Chondrocyte (in vitro differentiated cells): ENCODE results near the gene HDAC4. TPM values are rescaled to one million over a fixed set of nuclear protein-coding genes. Genes with fewer than 3 reads are reported as not detected.

Experiments
- DNase-seq: peaks from one replicate; pipeline ENCODE4 v3.0.0; 2021; ENCODE audit warnings: mixed read lengths, low spot score
- H3K27ac Mint-ChIP-seq: one replicate; pipeline ENCODE4 v1.8.0; 2021; ENCODE audit warnings: mild to moderate bottlenecking, moderate library complexity, mixed read lengths; ENCODE audit not compliant: unreplicated experiment
- H3K27me3 Mint-ChIP-seq: 2 replicates; pipeline ENCODE4 v1.8.0; 2021; ENCODE audit warnings: low read depth, mixed read lengths
- H3K36me3 Mint-ChIP-seq: 2 replicates; pipeline ENCODE4 v1.8.0; 2021; ENCODE audit warnings: low read depth, mixed read lengths
- H3K4me1 Mint-ChIP-seq: 2 replicates; pipeline ENCODE4 v1.8.0; 2021; ENCODE audit warnings: low read depth, mild to moderate bottlenecking, mixed read lengths
- H3K4me3 Mint-ChIP-seq: one replicate; pipeline ENCODE4 v1.8.0; 2021; ENCODE audit warnings: mild to moderate bottlenecking, moderate library complexity, mixed read lengths; ENCODE audit not compliant: unreplicated experiment
- H3K9me3 Mint-ChIP-seq: 2 replicates; pipeline ENCODE4 v1.8.0; 2021; ENCODE audit warnings: low read depth, mixed read lengths
- total RNA-seq: library from RNA; stranded (reverse); gene quantifications from 3 replicates; pipeline ENCODE4 v1.2.1, GENCODE V29; 2021
- TF ChIP-seq, protein P1 (sequence below): fragments of 200-600 bp; sonication (generic); IDR thresholded peaks from 2 replicates; pipeline ENCODE4 v1.5.0; 2021; ENCODE audit warnings: antibody characterized with exemption, mild to moderate bottlenecking, moderate library complexity

HDAC4 gene
- total RNA-seq, 1 donor from 2014 or later: 22.3 TPM

GRCh38 chr2:239224199-239224570, 176.6 kb downstream of the HDAC4 start:
- Mint-ChIP-seq H3K9me3 (no peaks in the 10 kb centered on the region), H3K36me3 (no peaks in the 10 kb centered on the region), H3K4me1 (peaks cover 77% of the 10 kb centered on the region), H3K27ac (no peak overlapping the region), H3K27me3 (no peaks in the 10 kb centered on the region), H3K4me3 (no peak overlapping the region)
- peak; percentile 72 for DNase-seq
- TF ChIP-seq, protein P1, sequence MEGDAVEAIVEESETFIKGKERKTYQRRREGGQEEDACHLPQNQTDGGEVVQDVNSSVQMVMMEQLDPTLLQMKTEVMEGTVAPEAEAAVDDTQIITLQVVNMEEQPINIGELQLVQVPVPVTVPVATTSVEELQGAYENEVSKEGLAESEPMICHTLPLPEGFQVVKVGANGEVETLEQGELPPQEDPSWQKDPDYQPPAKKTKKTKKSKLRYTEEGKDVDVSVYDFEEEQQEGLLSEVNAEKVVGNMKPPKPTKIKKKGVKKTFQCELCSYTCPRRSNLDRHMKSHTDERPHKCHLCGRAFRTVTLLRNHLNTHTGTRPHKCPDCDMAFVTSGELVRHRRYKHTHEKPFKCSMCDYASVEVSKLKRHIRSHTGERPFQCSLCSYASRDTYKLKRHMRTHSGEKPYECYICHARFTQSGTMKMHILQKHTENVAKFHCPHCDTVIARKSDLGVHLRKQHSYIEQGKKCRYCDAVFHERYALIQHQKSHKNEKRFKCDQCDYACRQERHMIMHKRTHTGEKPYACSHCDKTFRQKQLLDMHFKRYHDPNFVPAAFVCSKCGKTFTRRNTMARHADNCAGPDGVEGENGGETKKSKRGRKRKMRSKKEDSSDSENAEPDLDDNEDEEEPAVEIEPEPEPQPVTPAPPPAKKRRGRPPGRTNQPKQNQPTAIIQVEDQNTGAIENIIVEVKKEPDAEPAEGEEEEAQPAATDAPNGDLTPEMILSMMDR: no peak

GRCh38 chr2:239223310-239224198, 177.3 kb downstream of the HDAC4 start:
- Mint-ChIP-seq H3K4me3 (no peak overlapping the region), H3K27ac (peak overlapping the region; percentile 95), H3K9me3 (no peaks in the 10 kb centered on the region), H3K27me3 (no peaks in the 10 kb centered on the region), H3K4me1 (peaks cover 77% of the 10 kb centered on the region), H3K36me3 (no peaks in the 10 kb centered on the region)
- TF ChIP-seq, protein P1: no peak
- peak; percentile 39 for DNase-seq

GRCh38 chr2:239222706-239223309, 178.0 kb downstream of the HDAC4 start:
- peak overlapping the region; percentile 95 for H3K27ac Mint-ChIP-seq
- DNase-seq: no peak
- peak overlapping the region; percentile 60 for H3K4me3 Mint-ChIP-seq

GRCh38 chr2:239222312-239222660, 178.5 kb downstream of the HDAC4 start:
- H3K27ac Mint-ChIP-seq: peak overlapping the region; percentile 95
- DNase-seq: no peak
- H3K4me3 Mint-ChIP-seq: peak overlapping the region; percentile 60
- H3K9me3 Mint-ChIP-seq: no peaks in the 10 kb centered on the region
- no peaks in the 10 kb centered on the region for H3K36me3 Mint-ChIP-seq
- peaks cover 70% of the 10 kb centered on the region for H3K4me1 Mint-ChIP-seq
- TF ChIP-seq, protein P1: no peak
- no peaks in the 10 kb centered on the region for H3K27me3 Mint-ChIP-seq

More at GRCh38 chr2:239222706-239223309, 178.0 kb downstream of the HDAC4 start:
- Mint-ChIP-seq H3K36me3 (no peaks in the 10 kb centered on the region), H3K4me1 (peaks cover 75% of the 10 kb centered on the region), H3K9me3 (no peaks in the 10 kb centered on the region), H3K27me3 (no peaks in the 10 kb centered on the region)
- TF ChIP-seq, protein P1: no peak

DNA sequence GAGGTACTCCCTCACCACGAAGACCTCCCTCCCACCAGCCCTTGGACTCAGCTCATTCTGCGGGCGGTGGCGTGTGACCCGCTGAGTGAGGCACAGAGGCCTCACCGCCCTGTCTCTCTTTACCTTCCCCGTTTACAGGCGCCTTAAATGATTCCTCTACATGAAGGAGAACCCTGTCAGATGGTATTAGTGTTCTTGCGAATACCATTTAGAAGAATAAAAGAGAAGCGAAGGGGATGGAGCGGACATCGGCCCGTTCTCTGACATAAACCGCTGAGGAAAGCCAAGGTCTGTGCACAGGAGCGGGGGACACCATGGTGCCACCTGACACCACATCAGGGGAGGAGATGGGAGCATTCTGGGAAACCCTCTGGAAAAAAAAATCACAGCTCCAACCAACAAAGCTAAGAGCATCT, 179.8 kb downstream of the HDAC4 start:
- Mint-ChIP-seq H3K4me3 (peak overlapping the region; percentile 60), H3K27ac (peak overlapping the region; percentile 95), H3K27me3 (no peaks in the 10 kb centered on the region), H3K4me1 (peaks cover 64% of the 10 kb centered on the region), H3K36me3 (no peaks in the 10 kb centered on the region), H3K9me3 (no peaks in the 10 kb centered on the region)
- TF ChIP-seq, protein P1: no peak
- DNase-seq: peak; percentile 37
